A549 (cell line): Measurements from ENCODE around the gene NXPH1. TPM values are rescaled to one million over a fixed set of nuclear protein-coding genes. Genes with fewer than 3 reads are reported as not detected.
A peak's percentile ranks its signal among the peaks of the same experiment; 100 is the strongest.

ENCODE experiments used
- ATAC-seq, 2 experiments: fragments of 200-7000 bp in 1 of 2; fragments of >200 bp in 1 of 2; cut with Nextera tagmentation in 1 of 2; cut with Tn5 transposase in 1 of 2; 3 replicates each; pipeline versions ENCODE4 v1.8.0 to v1.9.1; 2018 to 2020; ENCODE audit warnings: mild to moderate bottlenecking in 1 of 2, moderate library complexity in 1 of 2
- CTCF ChIA-PET: fragments of 300-600 bp; sonication (Branson Sonifier 250); formaldehyde crosslinking; extraction: SDS; loops from one replicate; lab custom pipeline; 2021; ENCODE audit warnings: antibody characterized with exemption, inconsistent platforms; lab: Yijun Ruan, JAX
- POLR2A ChIA-PET: fragments of 350-600 bp; formaldehyde crosslinking; extraction: SDS; loops from one replicate; lab custom pipeline; 2021; ENCODE audit warnings: antibody characterized with exemption, inconsistent platforms; lab: Yijun Ruan, JAX
- DNase-seq, 2 experiments: peaks; one replicate each; pipeline versions ENCODE4 v3.0.0 to v3.0.0-alpha.2; 2011 to 2016; ENCODE audit warnings: low read depth in 1 of 2, low spot score in 1 of 2
- FAIRE-seq: peaks from 2 replicates; lab custom pipeline; 2011; peaks lifted over from hg19 to GRCh38; lab: Jason Lieb, UNC
- H3K27ac ChIP-seq, 2 experiments: fragments of >200 bp; sonication (Bioruptor Twin); formaldehyde crosslinking; 3 replicates each; pipeline ENCODE4 v1.5.1; 2016 to 2017
- H3K4me1 ChIP-seq: fragments of >200 bp; sonication (Bioruptor Twin); formaldehyde crosslinking; 3 replicates; pipeline ENCODE4 v1.6.1; 2016
- H3K4me2 ChIP-seq: fragments of >200 bp; sonication (Bioruptor Twin); formaldehyde crosslinking; 3 replicates; pipeline ENCODE4 v1.6.1; 2016
- H3K4me3 ChIP-seq: fragments of >200 bp; sonication (Bioruptor Twin); formaldehyde crosslinking; 3 replicates; pipeline ENCODE4 v1.5.1; 2016
- H3K9me3 ChIP-seq: fragments of >200 bp; sonication (Bioruptor Twin); formaldehyde crosslinking; 3 replicates; pipeline ENCODE4 v1.6.1; 2016
- BHLHE40 ChIP-seq: IDR thresholded peaks from 2 replicates; pipeline ENCODE4 v1.6.1; 2012; ENCODE audit warnings: low read depth, low read length, inconsistent platforms
- CBX2 ChIP-seq: fragments of 200-600 bp; sonication (generic); IDR thresholded peaks from 2 replicates; pipeline ENCODE4 v1.6.1; 2016; ENCODE audit warnings: low read depth, mild to moderate bottlenecking, borderline replicate concordance
- CBX8 ChIP-seq: fragments of 200-600 bp; sonication (generic); IDR thresholded peaks from 2 replicates; pipeline ENCODE4 v1.6.1; 2016
- CEBPB ChIP-seq, 2 experiments: fragments of >200 bp in 1 of 2; sonication (Bioruptor Twin) in 1 of 2; formaldehyde crosslinking in 1 of 2; IDR thresholded peaks; 2 replicates each; pipeline ENCODE4 v1.6.1; 2012 to 2016
- CHD2 ChIP-seq: fragments of 150-350 bp; IDR thresholded peaks from 2 replicates; pipeline ENCODE4 v1.6.1; 2014; ENCODE audit warnings: low read length; ENCODE audit not compliant: partially characterized antibody
- EHF ChIP-seq: fragments of 250-450 bp; sonication (Bioruptor Pico); IDR thresholded peaks from 2 replicates; pipeline ENCODE4 v1.5.0; 2020; ENCODE audit warnings: mild to moderate bottlenecking
- ESRRA ChIP-seq: fragments of 150-350 bp; IDR thresholded peaks from 2 replicates; pipeline ENCODE4 v1.6.1; 2014; ENCODE audit warnings: mild to moderate bottlenecking, low read length, borderline replicate concordance
- FOSL2 ChIP-seq, 2 experiments: fragments of 450-650 bp in 1 of 2; fragments of >200 bp in 1 of 2; sonication (Bioruptor Twin) in 1 of 2; formaldehyde crosslinking; IDR thresholded peaks; 2 replicates each; pipeline versions ENCODE4 v1.5.0 to v1.6.1; 2016 to 2020; ENCODE audit warnings: mild to moderate bottlenecking in 1 of 2, moderate library complexity in 1 of 2
- FOXS1 ChIP-seq: fragments of 250-450 bp; sonication (Bioruptor Pico); IDR thresholded peaks from 2 replicates; pipeline ENCODE4 v1.5.0; 2020; ENCODE audit warnings: mild to moderate bottlenecking, moderate library complexity
- GATA3 ChIP-seq: IDR thresholded peaks from 2 replicates; pipeline ENCODE4 v1.6.1; 2012; ENCODE audit warnings: borderline replicate concordance
- HOXA7 ChIP-seq: fragments of 250-450 bp; sonication (Bioruptor Pico); IDR thresholded peaks from 2 replicates; pipeline ENCODE4 v1.5.0; 2020; ENCODE audit warnings: mild to moderate bottlenecking, moderate library complexity
- HOXB13 ChIP-seq: fragments of 250-450 bp; sonication (Bioruptor Pico); IDR thresholded peaks from 2 replicates; pipeline ENCODE4 v1.5.0; 2020; ENCODE audit warnings: low read depth, mild to moderate bottlenecking, moderate library complexity
- MAFK ChIP-seq: fragments of 450-650 bp; IDR thresholded peaks from 2 replicates; pipeline ENCODE4 v1.6.1; 2014; ENCODE audit not compliant: partially characterized antibody
- PHF8 ChIP-seq: fragments of 200-600 bp; sonication (generic); IDR thresholded peaks from 2 replicates; pipeline ENCODE4 v1.6.1; 2016; ENCODE audit warnings: low read depth, mild to moderate bottlenecking, antibody characterized with exemption, moderate library complexity, borderline replicate concordance
- POLR2AphosphoS2 ChIP-seq: conservative IDR thresholded peaks from 2 replicates; pipeline ENCODE4 v1.6.1; 2012; ENCODE audit warnings: low read length, improper control_type of control experiment, inconsistent platforms
- RFX5 ChIP-seq: fragments of 450-650 bp; IDR thresholded peaks from 2 replicates; pipeline ENCODE4 v1.7.1; 2014; ENCODE audit warnings: antibody characterized with exemption, mild to moderate bottlenecking, moderate library complexity
- SMC3 ChIP-seq: fragments of >200 bp; sonication (Bioruptor Twin); formaldehyde crosslinking; IDR thresholded peaks from 3 replicates; pipeline ENCODE4 v1.6.1; 2018; ENCODE audit warnings: inconsistent platforms
- ZFP36 ChIP-seq: fragments of 450-650 bp; IDR thresholded peaks from 2 replicates; pipeline ENCODE4 v1.6.1; 2014; ENCODE audit warnings: borderline replicate concordance; ENCODE audit not compliant: partially characterized antibody
- WGBS: methylation state at CpG from one replicate; pipeline ENCODE4 v1.1.6; 2017; ENCODE audit errors: missing lambda C conversion rate; 5-methylcytosine and 5-hydroxymethylcytosine counted together
- polyA plus RNA-seq, 4 experiments: library from polyadenylated mRNA; depleted of rRNA in 3 of 4; stranded (reverse); fragments of >200 nt; fragmentation: RNase III in 1 of 4; extraction: RNeasy Plus Mini Kit Qiagen cat#74134 plus additional on column Dnase treatment in 1 of 4; gene quantifications; 2 replicates in 3 of 4; 3 replicates in 1 of 4; pipeline ENCODE4 v1.2.3, GENCODE V29; 2011 to 2017
- TF ChIP-seq, protein P1 (sequence below): fragments of >200 bp; sonication (Bioruptor Twin); formaldehyde crosslinking; IDR thresholded peaks from 3 replicates; pipeline ENCODE4 v1.6.1; 2016
- TF ChIP-seq, protein P2 (sequence below): fragments of 200-600 bp; sonication (generic); IDR thresholded peaks from 2 replicates; pipeline ENCODE4 v1.6.1; 2016; ENCODE audit warnings: antibody characterized with exemption, mild to moderate bottlenecking, moderate library complexity
- TF ChIP-seq, protein P3 (sequence below): fragments of >200 bp; sonication (Bioruptor Twin); formaldehyde crosslinking; IDR thresholded peaks from 2 replicates; pipeline ENCODE4 v1.6.1; 2016
- TF ChIP-seq, protein P4 (sequence below): fragments of 150-350 bp; IDR thresholded peaks from 2 replicates; pipeline ENCODE4 v1.6.1; 2014; ENCODE audit warnings: low read depth, mild to moderate bottlenecking, low read length
- TF ChIP-seq, protein P5 (sequence below): IDR thresholded peaks from 2 replicates; pipeline ENCODE4 v1.6.1; 2012; ENCODE audit warnings: low read depth, borderline replicate concordance
- TF ChIP-seq, protein P6 (sequence below): IDR thresholded peaks from 2 replicates; pipeline ENCODE4 v1.6.1; 2012

NXPH1 gene
- polyA plus RNA-seq, 2 of the 4 experiments (the other 2 are of a cell fraction), result not detected

DNA sequence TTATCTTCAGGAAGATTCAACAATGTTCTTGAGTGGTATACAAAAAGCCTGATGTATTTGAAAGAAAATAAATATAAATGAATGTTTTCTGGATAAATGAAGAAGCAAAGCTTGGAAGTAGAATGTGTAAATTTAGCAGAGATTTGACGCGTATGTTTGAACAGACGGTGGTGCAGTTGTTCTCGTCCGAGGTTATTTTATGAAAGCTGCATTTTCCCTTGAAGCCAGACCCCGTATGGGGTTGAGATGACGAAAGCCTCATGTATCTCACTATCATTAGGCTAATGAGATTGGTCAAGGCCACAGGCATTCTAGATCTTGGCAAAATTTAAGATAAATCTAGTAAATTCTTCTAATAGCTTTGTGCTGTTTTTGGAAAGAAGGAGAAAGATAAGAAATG, 195.2 kb downstream of the NXPH1 start:
- Histone ChIP-seq H3K4me1 (no peaks in the 10 kb centered on the region), H3K4me2 (no peak overlapping the region), H3K9me3 (no peaks in the 10 kb centered on the region), H3K27ac (no peak overlapping the region)
- no peak for DNase-seq
- FAIRE-seq, result no peak
- CTCF ChIA-PET, result no interaction called here
- no peak for ATAC-seq
- WGBS, result 36% methylated on average over 7 of the region's 7 CpGs
- POLR2A ChIA-PET, result no interaction called here
- TF ChIP-seq EHF (no peak), POLR2AphosphoS2 (no peak), CHD2 (no peak), FOXS1 (no peak)
- TF ChIP-seq, protein P1, sequence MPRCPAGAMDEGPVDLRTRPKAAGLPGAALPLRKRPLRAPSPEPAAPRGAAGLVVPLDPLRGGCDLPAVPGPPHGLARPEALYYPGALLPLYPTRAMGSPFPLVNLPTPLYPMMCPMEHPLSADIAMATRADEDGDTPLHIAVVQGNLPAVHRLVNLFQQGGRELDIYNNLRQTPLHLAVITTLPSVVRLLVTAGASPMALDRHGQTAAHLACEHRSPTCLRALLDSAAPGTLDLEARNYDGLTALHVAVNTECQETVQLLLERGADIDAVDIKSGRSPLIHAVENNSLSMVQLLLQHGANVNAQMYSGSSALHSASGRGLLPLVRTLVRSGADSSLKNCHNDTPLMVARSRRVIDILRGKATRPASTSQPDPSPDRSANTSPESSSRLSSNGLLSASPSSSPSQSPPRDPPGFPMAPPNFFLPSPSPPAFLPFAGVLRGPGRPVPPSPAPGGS, result no peak
- TF ChIP-seq, all 56 proteins: peak for 0
- H3K4me3 ChIP-seq, result no peak overlapping the region

DNA sequence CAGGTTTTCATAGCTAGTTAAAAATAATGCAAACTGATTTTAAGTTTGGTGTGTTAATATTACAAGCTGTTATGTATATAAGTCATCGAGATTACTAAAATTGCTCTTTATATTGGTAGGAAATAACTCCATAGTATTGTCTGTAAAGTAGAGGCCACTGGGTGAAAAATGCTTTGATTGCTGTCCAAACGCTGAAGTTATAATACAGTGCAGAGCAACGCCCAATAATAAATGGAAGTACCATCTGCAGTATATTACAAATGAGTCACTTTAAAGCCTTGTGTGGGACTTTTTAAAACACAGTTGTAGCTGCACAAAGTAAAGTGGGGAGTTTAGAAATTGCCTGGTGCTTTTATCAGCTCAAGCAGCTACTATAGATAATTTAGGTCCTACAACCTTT, 196.1 kb downstream of the NXPH1 start:
- H3K4me3 ChIP-seq, result no peak overlapping the region
- H3K4me2 ChIP-seq, result no peak overlapping the region
- WGBS, result 1% methylated on average over 3 of the region's 3 CpGs
- H3K4me1 ChIP-seq, result no peaks in the 10 kb centered on the region
- no peak for TF ChIP-seq POLR2AphosphoS2
- TF ChIP-seq, protein P2, sequence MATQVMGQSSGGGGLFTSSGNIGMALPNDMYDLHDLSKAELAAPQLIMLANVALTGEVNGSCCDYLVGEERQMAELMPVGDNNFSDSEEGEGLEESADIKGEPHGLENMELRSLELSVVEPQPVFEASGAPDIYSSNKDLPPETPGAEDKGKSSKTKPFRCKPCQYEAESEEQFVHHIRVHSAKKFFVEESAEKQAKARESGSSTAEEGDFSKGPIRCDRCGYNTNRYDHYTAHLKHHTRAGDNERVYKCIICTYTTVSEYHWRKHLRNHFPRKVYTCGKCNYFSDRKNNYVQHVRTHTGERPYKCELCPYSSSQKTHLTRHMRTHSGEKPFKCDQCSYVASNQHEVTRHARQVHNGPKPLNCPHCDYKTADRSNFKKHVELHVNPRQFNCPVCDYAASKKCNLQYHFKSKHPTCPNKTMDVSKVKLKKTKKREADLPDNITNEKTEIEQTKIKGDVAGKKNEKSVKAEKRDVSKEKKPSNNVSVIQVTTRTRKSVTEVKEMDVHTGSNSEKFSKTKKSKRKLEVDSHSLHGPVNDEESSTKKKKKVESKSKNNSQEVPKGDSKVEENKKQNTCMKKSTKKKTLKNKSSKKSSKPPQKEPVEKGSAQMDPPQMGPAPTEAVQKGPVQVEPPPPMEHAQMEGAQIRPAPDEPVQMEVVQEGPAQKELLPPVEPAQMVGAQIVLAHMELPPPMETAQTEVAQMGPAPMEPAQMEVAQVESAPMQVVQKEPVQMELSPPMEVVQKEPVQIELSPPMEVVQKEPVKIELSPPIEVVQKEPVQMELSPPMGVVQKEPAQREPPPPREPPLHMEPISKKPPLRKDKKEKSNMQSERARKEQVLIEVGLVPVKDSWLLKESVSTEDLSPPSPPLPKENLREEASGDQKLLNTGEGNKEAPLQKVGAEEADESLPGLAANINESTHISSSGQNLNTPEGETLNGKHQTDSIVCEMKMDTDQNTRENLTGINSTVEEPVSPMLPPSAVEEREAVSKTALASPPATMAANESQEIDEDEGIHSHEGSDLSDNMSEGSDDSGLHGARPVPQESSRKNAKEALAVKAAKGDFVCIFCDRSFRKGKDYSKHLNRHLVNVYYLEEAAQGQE, result peak; percentile 29; the same call in 1 of the 2 replicates
- TF ChIP-seq SMC3, result no peak
- ChIA-PET POLR2A (no interaction called here), CTCF (no interaction called here)
- DNase-seq (no peak), ATAC-seq (no peak), FAIRE-seq (no peak)
- no peak overlapping the region for H3K27ac ChIP-seq
- H3K9me3 ChIP-seq, result no peaks in the 10 kb centered on the region

DNA sequence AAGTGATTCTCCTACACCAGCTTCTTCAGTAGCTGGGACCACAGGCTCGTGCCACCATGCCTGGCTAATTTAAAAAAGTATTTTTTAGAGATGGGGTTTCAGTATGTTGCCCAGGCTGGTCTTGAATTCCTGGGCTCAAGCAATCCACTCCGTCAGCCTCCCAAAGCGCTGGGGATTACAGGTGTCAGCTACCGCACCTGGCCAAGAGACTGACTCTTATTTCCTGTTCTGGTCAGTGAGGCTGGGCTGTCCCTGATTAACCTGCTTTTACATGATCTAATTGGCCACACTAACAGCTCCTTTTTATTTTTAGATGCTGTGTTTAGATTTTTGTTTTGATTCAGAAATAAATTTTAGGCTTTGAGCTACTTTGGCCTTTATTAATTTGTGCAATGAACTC, 203.9 kb downstream of the NXPH1 start:
- FAIRE-seq (no peak), ATAC-seq (no peak), DNase-seq (no peak)
- TF ChIP-seq ZFP36 (no peak), ESRRA (no peak), HOXB13 (CRISPR knock-in tag) (no peak), MAFK (no peak), PHF8 (no peak), FOSL2 (IDR thresholded peaks at IDR 0.05) (no peak), FOSL2 (CRISPR knock-in tag; IDR thresholded peaks at IDR 0.05) (no peak), CBX8 (no peak), CBX2 (no peak), RFX5 (no peak), CHD2 (no peak), HOXA7 (CRISPR knock-in tag) (no peak), BHLHE40 (no peak), CEBPB (IDR thresholded peaks at IDR 0.05) (no peak), GATA3 (no peak)
- TF ChIP-seq, protein P3, sequence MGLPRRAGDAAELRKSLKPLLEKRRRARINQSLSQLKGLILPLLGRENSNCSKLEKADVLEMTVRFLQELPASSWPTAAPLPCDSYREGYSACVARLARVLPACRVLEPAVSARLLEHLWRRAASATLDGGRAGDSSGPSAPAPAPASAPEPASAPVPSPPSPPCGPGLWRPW, result no peak
- TF ChIP-seq, protein P4, sequence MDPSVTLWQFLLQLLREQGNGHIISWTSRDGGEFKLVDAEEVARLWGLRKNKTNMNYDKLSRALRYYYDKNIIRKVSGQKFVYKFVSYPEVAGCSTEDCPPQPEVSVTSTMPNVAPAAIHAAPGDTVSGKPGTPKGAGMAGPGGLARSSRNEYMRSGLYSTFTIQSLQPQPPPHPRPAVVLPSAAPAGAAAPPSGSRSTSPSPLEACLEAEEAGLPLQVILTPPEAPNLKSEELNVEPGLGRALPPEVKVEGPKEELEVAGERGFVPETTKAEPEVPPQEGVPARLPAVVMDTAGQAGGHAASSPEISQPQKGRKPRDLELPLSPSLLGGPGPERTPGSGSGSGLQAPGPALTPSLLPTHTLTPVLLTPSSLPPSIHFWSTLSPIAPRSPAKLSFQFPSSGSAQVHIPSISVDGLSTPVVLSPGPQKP, result no peak
- TF ChIP-seq, protein P5, sequence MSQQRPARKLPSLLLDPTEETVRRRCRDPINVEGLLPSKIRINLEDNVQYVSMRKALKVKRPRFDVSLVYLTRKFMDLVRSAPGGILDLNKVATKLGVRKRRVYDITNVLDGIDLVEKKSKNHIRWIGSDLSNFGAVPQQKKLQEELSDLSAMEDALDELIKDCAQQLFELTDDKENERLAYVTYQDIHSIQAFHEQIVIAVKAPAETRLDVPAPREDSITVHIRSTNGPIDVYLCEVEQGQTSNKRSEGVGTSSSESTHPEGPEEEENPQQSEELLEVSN, result no peak
- TF ChIP-seq, protein P6, sequence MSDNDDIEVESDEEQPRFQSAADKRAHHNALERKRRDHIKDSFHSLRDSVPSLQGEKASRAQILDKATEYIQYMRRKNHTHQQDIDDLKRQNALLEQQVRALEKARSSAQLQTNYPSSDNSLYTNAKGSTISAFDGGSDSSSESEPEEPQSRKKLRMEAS, result no peak
- Histone ChIP-seq H3K4me2 (no peak overlapping the region), H3K4me1 (no peaks in the 10 kb centered on the region), H3K27ac (no peak overlapping the region), H3K4me3 (no peak overlapping the region), H3K9me3 (no peaks in the 10 kb centered on the region)
- ChIA-PET CTCF (no interaction called here), POLR2A (no interaction called here)
- 21% methylated on average over 4 of the region's 4 CpGs for WGBS
